ENCODE measurements around the gene SLC22A23. TPM values are rescaled to one million over a fixed set of nuclear protein-coding genes. Genes with fewer than 3 reads are reported as not detected.

Gene SLC22A23
- total RNA-seq, 4 donors from 2014 or later, result 6.2 to 10.8 (median 7.8) TPM

DNA sequence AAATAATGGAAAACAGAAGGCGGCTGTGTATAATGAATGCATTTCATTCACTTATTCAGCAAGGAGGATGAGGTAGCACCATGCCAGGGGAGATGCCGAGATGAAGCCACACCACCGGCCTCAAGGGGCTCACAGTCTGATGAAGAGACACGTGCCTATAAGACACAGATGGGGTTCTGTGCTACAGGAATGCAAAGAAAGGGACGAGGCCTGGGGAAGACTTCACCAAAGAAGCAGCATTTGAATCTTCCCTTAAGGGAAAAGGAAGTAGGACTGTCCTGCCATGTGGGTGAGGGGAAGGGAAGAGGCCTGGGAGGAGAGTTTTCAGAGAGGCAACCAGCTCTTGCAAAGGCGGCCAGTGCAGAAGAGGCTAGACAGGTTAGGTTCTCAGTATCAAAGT is 99.2 kb downstream of the SLC22A23 start:
- Histone ChIP-seq H3K36me3 (no peaks in the 10 kb centered on the region), H3K4me1 (peaks cover 6 to 49% (median 18%) of the 10 kb centered on the region in 3 donors), H3K4me3 (no peak overlapping the region), H3K27ac (peak overlapping the region; percentile 20 to 99 (median 92)), H3K9me3 (no peaks in the 10 kb centered on the region), H3K27me3 (no peaks in the 10 kb centered on the region)
- 46 to 68% methylated on average over 6 of the region's 6 CpGs for WGBS, 2 donors (ENCODE audit: low coverage in 1 of 2)
- ATAC-seq, result no peak
- TF ChIP-seq EP300 (IDR thresholded peaks at IDR 0.05), result no peak
- no peak for TF ChIP-seq POLR2AphosphoS5 (IDR thresholded peaks at IDR 0.05)
- TF ChIP-seq POLR2A (IDR thresholded peaks at IDR 0.05), result no peak
- TF ChIP-seq, protein P1, sequence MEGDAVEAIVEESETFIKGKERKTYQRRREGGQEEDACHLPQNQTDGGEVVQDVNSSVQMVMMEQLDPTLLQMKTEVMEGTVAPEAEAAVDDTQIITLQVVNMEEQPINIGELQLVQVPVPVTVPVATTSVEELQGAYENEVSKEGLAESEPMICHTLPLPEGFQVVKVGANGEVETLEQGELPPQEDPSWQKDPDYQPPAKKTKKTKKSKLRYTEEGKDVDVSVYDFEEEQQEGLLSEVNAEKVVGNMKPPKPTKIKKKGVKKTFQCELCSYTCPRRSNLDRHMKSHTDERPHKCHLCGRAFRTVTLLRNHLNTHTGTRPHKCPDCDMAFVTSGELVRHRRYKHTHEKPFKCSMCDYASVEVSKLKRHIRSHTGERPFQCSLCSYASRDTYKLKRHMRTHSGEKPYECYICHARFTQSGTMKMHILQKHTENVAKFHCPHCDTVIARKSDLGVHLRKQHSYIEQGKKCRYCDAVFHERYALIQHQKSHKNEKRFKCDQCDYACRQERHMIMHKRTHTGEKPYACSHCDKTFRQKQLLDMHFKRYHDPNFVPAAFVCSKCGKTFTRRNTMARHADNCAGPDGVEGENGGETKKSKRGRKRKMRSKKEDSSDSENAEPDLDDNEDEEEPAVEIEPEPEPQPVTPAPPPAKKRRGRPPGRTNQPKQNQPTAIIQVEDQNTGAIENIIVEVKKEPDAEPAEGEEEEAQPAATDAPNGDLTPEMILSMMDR (IDR thresholded peaks at IDR 0.05), result no peak

DNA sequence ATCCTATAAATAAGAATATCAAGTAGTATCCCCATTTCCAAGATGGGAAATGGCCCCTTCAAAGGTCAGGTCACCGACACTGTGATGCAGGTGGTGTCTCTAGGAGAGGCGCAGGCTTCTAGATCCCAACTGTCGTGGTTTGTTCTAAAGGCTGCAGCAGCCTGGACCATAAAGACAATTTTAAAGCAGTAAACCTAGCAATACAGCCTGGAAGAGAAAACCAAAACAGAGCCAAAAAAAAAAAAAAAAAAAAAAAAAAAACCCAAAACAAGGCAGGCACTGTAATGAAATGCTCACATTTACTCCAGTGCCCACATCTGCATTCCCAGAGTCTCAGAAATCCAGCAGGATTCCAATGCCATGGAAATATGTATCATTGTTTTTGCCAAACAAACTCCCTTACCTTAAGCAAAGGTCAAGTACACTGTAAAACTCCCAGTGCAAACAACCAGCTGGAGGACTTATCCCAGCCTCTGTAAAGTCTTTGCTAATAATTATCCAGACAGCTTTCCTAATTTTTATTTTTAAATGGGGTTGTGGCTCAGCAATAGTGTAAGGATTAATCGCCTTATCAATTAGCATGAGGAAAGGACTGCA is 99.9 kb downstream of the SLC22A23 start:
- TF ChIP-seq EP300 (IDR thresholded peaks at IDR 0.05) (no peak), POLR2AphosphoS5 (IDR thresholded peaks at IDR 0.05) (peak; percentile 59), POLR2A (IDR thresholded peaks at IDR 0.05) (no peak)
- Histone ChIP-seq H3K9me3 (no peaks in the 10 kb centered on the region), H3K27ac (peak overlapping the region; percentile 90 to 99 (median 92)), H3K27me3 (no peaks in the 10 kb centered on the region), H3K36me3 (no peaks in the 10 kb centered on the region), H3K4me1 (peaks cover 6 to 54% (median 18%) of the 10 kb centered on the region in 3 donors), H3K4me3 (peak overlapping the region in 1 of 2 donors; percentile 49)
- 51 to 83% methylated on average over 1 to 4 of the region's 4 CpGs for WGBS, 2 donors (ENCODE audit: low coverage in 1 of 2)
- ATAC-seq, result no peak

DNA sequence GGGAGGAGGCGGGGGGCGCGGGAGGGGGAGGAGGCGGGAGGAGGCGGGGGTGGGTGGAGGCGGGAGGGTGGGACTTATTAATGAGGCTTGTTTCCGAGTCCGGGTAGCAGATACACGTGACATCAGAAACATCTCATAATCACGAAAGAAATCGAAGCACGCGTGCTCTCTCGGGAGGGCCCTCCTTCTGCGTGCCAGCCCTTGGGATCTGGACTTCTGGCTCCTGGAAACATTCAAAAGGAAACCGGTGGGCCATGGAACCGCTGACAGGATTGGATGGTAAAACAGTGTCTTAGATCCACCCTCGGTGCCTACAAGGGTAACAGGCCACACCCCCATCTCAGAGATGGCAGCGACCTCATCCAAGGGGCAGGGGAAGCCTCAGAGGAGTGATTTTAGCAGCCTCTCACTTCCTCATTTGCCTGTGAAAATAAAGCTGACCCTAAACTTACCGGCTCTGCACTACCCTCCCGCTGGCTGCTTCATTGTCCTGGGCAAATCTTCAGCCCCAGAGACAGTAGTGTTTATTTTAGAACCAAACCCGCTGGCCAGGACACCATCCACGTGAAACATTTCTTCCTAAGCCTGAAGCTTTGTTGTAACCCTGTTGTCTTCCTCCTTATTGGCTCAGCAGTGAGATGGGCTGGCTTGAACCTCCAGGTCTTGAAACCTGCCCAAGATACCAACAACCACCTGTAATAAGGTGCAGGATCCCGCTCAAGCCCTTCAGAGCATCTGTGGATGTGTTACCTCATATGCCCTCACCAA is 100.6 kb downstream of the SLC22A23 start:
- WGBS, 2 donors (ENCODE audit: low coverage in 1 of 2), result 0 to 7% methylated on average over 4 to 15 of the region's 24 CpGs
- H3K4me3 ChIP-seq, result peak overlapping the region; percentile 12 to 49
- H3K27ac ChIP-seq, result peak overlapping the region; percentile 90 to 99 (median 92)
- ATAC-seq, result peak; percentile 81
- TF ChIP-seq, protein P1 (IDR thresholded peaks at IDR 0.05), result no peak
- TF ChIP-seq POLR2AphosphoS5 (IDR thresholded peaks at IDR 0.05) (peak; percentile 10), EP300 (IDR thresholded peaks at IDR 0.05) (no peak), POLR2A (IDR thresholded peaks at IDR 0.05) (peak in 1 of 2 donors; percentile 10)
- peaks cover 6 to 60% (median 18%) of the 10 kb centered on the region in 3 donors for H3K4me1 ChIP-seq
- H3K9me3 ChIP-seq, result no peaks in the 10 kb centered on the region
- no peaks in the 10 kb centered on the region for H3K36me3 ChIP-seq
- no peaks in the 10 kb centered on the region for H3K27me3 ChIP-seq

GRCh38 chr6:3355358-3356055 is 101.3 kb downstream of the SLC22A23 start:
- TF ChIP-seq POLR2A (IDR thresholded peaks at IDR 0.05) (no peak), EP300 (IDR thresholded peaks at IDR 0.05) (no peak), POLR2AphosphoS5 (IDR thresholded peaks at IDR 0.05) (no peak)
- TF ChIP-seq, protein P1 (IDR thresholded peaks at IDR 0.05), result no peak
- peak overlapping the region; percentile 12 to 49 for H3K4me3 ChIP-seq
- peak; percentile 52 for ATAC-seq
- no peaks in the 10 kb centered on the region for H3K36me3 ChIP-seq
- no peaks in the 10 kb centered on the region for H3K9me3 ChIP-seq
- H3K4me1 ChIP-seq, result peaks cover 6 to 68% (median 20%) of the 10 kb centered on the region in 3 donors
- H3K27ac ChIP-seq, result peak overlapping the region; percentile 90 to 99 (median 92)
- H3K27me3 ChIP-seq, result no peaks in the 10 kb centered on the region
- WGBS, 2 donors (ENCODE audit: low coverage in 1 of 2), result 15 to 19% methylated on average over 8 to 13 of the region's 20 CpGs

- 74 to 77% methylated on average over 4 of the region's 4 CpGs for WGBS, 2 donors (ENCODE audit: low coverage in 1 of 2)
- ATAC-seq, result no peak
- H3K27ac ChIP-seq, result peak overlapping the region; percentile 90 to 99 (median 92)
Observed at GRCh38 chr6:3355011-3355357, 101.9 kb downstream of the SLC22A23 start.

More at GRCh38 chr6:3355011-3355357, 101.9 kb downstream of the SLC22A23 start:
- no peak for TF ChIP-seq POLR2AphosphoS5 (IDR thresholded peaks at IDR 0.05)
- TF ChIP-seq POLR2A (IDR thresholded peaks at IDR 0.05), result no peak
- no peaks in the 10 kb centered on the region for H3K36me3 ChIP-seq
- H3K4me3 ChIP-seq, result peak overlapping the region in 1 of 2 donors; percentile 49
- H3K4me1 ChIP-seq, result peaks cover 6 to 73% (median 22%) of the 10 kb centered on the region in 3 donors
- no peaks in the 10 kb centered on the region for H3K9me3 ChIP-seq
- no peaks in the 10 kb centered on the region for H3K27me3 ChIP-seq

Data from gastroesophageal sphincter (tissue), 4 donors.